Nephron progenitor cell (in vitro differentiated cells): ENCODE measurements around the gene ANKRD24.

Experiments used
- DNase-seq: peaks from one replicate; pipeline ENCODE4 v3.0.0; 2021
- H3K27ac Mint-ChIP-seq: 2 replicates; pipeline ENCODE4 v1.8.0; 2021; ENCODE audit warnings: mild to moderate bottlenecking, moderate library complexity, mixed read lengths
- H3K27me3 Mint-ChIP-seq: 2 replicates; pipeline ENCODE4 v1.8.0; 2021; ENCODE audit warnings: mild to moderate bottlenecking, low read depth, mixed read lengths; ENCODE audit not compliant: poor library complexity
- H3K36me3 Mint-ChIP-seq: 2 replicates; pipeline ENCODE4 v1.8.0; 2021; ENCODE audit warnings: low read depth, mixed read lengths
- H3K4me1 Mint-ChIP-seq: 2 replicates; pipeline ENCODE4 v1.8.0; 2021; ENCODE audit warnings: mixed read lengths
- H3K4me3 Mint-ChIP-seq: 2 replicates; pipeline ENCODE4 v1.8.0; 2021; ENCODE audit warnings: mild to moderate bottlenecking, moderate library complexity, mixed read lengths
- H3K9me3 Mint-ChIP-seq: 2 replicates; pipeline ENCODE4 v1.8.0; 2021; ENCODE audit warnings: mild to moderate bottlenecking, moderate library complexity, mixed read lengths
- TF ChIP-seq, protein P1 (sequence below): fragments of 200-600 bp; sonication (generic); IDR thresholded peaks from 2 replicates; pipeline ENCODE4 v1.5.0; 2021; ENCODE audit warnings: antibody characterized with exemption

Gene ANKRD24

DNA sequence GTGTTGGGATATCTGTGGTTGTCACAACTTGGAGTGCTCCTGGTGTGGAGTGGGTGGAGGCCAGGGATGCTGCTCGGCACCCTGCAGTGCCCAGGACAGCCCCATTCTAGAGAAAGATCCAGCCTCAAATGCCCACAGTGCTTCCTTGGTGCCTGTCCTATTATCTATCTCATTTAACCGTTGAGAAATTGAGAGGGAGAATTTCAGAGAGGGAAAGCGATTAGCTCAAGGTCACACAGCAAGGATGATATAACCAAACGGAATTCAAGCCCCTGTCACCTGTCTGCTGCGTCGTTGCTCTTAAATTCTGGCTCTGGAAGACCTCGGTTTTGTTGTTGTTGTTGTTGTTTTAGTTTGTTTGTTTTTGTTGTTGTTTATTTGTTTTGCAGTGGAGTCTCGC, 13.5 kb downstream of the ANKRD24 start:
- H3K36me3 Mint-ChIP-seq = peaks cover 8% of the 10 kb centered on the region
- H3K9me3 Mint-ChIP-seq = peaks cover 16% of the 10 kb centered on the region
- no peak overlapping the region for H3K4me3 Mint-ChIP-seq
- peaks cover 16% of the 10 kb centered on the region for H3K4me1 Mint-ChIP-seq
- DNase-seq = no peak
- H3K27me3 Mint-ChIP-seq = peaks cover 76% of the 10 kb centered on the region
- TF ChIP-seq, protein P1, sequence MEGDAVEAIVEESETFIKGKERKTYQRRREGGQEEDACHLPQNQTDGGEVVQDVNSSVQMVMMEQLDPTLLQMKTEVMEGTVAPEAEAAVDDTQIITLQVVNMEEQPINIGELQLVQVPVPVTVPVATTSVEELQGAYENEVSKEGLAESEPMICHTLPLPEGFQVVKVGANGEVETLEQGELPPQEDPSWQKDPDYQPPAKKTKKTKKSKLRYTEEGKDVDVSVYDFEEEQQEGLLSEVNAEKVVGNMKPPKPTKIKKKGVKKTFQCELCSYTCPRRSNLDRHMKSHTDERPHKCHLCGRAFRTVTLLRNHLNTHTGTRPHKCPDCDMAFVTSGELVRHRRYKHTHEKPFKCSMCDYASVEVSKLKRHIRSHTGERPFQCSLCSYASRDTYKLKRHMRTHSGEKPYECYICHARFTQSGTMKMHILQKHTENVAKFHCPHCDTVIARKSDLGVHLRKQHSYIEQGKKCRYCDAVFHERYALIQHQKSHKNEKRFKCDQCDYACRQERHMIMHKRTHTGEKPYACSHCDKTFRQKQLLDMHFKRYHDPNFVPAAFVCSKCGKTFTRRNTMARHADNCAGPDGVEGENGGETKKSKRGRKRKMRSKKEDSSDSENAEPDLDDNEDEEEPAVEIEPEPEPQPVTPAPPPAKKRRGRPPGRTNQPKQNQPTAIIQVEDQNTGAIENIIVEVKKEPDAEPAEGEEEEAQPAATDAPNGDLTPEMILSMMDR = no peak
- no peak overlapping the region for H3K27ac Mint-ChIP-seq

DNA sequence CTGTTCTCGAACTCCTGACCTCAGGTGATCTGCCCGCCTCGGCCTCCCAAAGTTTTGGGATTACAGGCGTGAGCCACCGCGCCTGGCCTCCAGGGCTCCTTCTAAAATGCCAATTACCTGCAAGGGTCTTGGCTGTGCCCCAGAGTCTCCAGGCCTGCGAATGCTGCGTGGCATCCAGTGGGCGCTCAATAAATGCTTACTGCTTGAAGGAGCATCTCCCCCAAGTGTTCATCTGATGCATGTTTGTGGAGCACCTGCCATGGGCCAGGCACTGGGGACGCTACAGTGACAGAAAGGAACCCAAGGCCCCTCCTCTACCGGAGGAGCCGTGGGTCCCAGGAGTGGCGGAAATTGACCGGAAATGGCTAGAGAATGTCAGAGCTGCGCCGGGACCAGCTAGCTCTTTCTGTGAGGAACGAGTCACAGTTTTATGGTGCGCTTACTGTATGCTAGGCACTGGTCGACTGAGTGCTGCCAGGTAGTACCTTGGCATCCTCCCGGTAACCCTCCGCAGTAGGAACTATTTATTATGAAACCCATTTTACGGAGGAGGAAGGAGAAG, 14.2 kb downstream of the ANKRD24 start:
- H3K27ac Mint-ChIP-seq = no peak overlapping the region
- TF ChIP-seq, protein P1 = no peak

DNA sequence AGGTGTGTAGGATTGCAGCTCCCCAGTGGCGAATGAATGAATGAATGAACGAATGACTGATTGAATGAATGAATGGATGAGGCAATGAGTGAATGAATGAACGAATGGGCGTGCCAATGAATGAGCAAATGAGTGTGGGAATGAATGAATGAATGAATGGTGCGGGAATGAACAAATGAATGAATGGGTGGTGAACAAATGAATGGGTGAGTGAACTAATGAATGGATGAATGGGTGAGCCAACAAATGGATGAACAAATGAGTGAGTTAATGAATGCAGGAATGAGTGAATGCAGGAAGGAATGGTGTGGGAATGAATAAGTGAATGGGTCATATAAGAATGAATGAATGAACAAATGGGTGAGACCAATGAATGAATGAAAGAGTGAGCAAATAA, 14.7 kb downstream of the ANKRD24 start:
- Mint-ChIP-seq H3K27ac (no peak overlapping the region), H3K9me3 (peaks cover 17% of the 10 kb centered on the region), H3K4me1 (peaks cover 16% of the 10 kb centered on the region), H3K4me3 (peak overlapping the region; percentile 63), H3K36me3 (peaks cover 8% of the 10 kb centered on the region), H3K27me3 (peaks cover 88% of the 10 kb centered on the region)
- TF ChIP-seq, protein P1 = no peak
- DNase-seq = no peak

More for the DNA sequence above, 14.2 kb downstream of the ANKRD24 start:
- Mint-ChIP-seq H3K27me3 (peaks cover 83% of the 10 kb centered on the region), H3K36me3 (peaks cover 8% of the 10 kb centered on the region), H3K4me3 (no peak overlapping the region), H3K4me1 (peaks cover 16% of the 10 kb centered on the region), H3K9me3 (peaks cover 17% of the 10 kb centered on the region)
- DNase-seq = no peak

DNA sequence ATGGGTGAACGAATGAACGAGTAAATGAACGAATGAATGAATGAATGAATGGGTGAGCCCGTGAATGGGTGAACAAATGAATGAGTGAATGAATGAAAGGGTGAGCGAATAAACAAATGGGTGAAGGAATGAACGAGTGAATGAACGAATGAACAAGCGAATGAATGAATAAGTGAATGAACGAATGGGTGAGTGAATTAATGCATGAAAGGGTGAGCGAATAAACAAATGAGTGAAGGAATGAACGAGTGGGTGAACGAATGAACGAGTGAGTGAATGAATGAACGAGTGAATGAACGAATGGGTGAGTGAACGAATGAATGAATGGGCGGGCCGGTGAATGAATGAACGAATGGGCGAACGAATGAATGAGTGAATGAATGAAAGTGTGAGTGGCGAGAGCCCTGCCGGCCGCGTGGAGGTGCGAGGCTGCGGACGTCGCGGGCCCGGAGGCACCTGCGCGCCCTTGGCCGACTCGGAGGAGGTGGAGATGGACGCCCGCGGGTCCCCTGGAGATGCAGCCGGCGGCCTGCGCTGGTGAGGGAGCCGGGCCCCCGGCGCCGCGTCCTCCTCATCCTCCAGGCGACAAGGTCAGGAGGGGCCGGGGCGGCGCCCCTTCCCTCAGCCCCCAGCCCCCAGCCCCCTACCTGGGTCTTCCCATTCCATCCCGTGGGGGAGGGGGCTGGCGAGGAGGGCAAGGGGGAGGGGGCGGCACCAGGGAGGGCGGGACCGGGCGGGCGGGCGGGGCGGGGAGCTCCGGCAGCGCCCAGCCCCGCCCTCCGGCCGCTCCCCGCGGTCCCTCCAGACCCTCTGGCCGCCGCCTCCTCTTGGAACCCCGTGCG, 15.4 kb downstream of the ANKRD24 start:
- peaks cover 16% of the 10 kb centered on the region for H3K4me1 Mint-ChIP-seq
- peaks cover 94% of the 10 kb centered on the region for H3K27me3 Mint-ChIP-seq
- no peak overlapping the region for H3K27ac Mint-ChIP-seq

DNA sequence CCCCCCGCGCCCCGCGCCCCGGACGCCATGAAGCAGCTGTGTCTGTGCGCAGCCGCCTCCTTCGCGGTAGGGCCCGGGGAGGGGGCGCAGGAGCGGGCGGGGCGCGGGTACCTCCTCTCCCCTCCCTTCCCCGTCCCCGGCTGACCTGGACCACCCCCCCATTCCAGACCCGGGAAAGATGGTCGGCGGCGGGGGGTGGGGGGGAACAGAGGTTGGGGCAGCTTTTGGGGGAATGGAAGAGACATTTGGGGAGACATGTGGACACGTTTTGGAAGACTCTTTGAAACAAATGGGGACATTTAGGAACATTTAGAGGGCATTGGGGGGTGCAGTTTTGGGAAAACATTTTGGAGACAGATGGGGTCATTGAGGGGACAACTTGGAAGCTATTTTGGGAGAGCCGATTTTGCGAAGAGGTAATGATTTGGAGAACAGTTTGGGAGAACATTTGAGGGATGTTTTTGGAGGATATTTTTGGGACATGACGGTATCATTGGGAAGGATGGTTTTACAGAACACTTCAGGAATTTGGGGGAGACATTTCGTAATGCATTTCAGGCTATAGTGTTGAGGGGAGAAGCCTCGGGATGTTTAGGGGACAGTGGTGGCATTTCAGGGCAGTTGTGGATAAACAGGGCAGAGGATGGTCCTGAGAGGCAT, 16.1 kb downstream of the ANKRD24 start:
- Mint-ChIP-seq H3K4me3 (peak overlapping the region; percentile 19), H3K27ac (no peak overlapping the region)

More for the DNA sequence above, 15.4 kb downstream of the ANKRD24 start:
- H3K4me3 Mint-ChIP-seq = peak overlapping the region; percentile 63
- TF ChIP-seq, protein P1 = no peak
- peaks cover 8% of the 10 kb centered on the region for H3K36me3 Mint-ChIP-seq
- H3K9me3 Mint-ChIP-seq = peaks cover 17% of the 10 kb centered on the region
- DNase-seq = peak; percentile 67

More for the DNA sequence above, 16.1 kb downstream of the ANKRD24 start:
- Mint-ChIP-seq H3K9me3 (peaks cover 17% of the 10 kb centered on the region), H3K36me3 (peaks cover 8% of the 10 kb centered on the region), H3K27me3 (peaks cover 96% of the 10 kb centered on the region), H3K4me1 (peaks cover 11% of the 10 kb centered on the region)
- TF ChIP-seq, protein P1 = no peak
- DNase-seq = no peak
